A549 (cell line): Measurements from ENCODE around the gene TNIK. TPM values are rescaled to one million over a fixed set of nuclear protein-coding genes. Genes with fewer than 3 reads are reported as not detected.

Experiments used
- ATAC-seq, 2 experiments: fragments of 200-7000 bp in 1 of 2; fragments of >200 bp in 1 of 2; cut with Nextera tagmentation in 1 of 2; cut with Tn5 transposase in 1 of 2; 3 replicates each; pipeline versions ENCODE4 v1.8.0 to v1.9.1; 2018 to 2020; ENCODE audit warnings: mild to moderate bottlenecking in 1 of 2, moderate library complexity in 1 of 2
- CTCF ChIA-PET: fragments of 300-600 bp; sonication (Branson Sonifier 250); formaldehyde crosslinking; extraction: SDS; loops from one replicate; lab custom pipeline; 2021; ENCODE audit warnings: antibody characterized with exemption, inconsistent platforms; lab: Yijun Ruan, JAX
- POLR2A ChIA-PET: fragments of 350-600 bp; formaldehyde crosslinking; extraction: SDS; loops from one replicate; lab custom pipeline; 2021; ENCODE audit warnings: antibody characterized with exemption, inconsistent platforms; lab: Yijun Ruan, JAX
- DNase-seq, 2 experiments: peaks; one replicate each; pipeline versions ENCODE4 v3.0.0 to v3.0.0-alpha.2; 2011 to 2016; ENCODE audit warnings: low read depth in 1 of 2, low spot score in 1 of 2
- FAIRE-seq: peaks from 2 replicates; lab custom pipeline; 2011; peaks lifted over from hg19 to GRCh38; lab: Jason Lieb, UNC
- H3K27ac ChIP-seq, 2 experiments: fragments of >200 bp; sonication (Bioruptor Twin); formaldehyde crosslinking; 3 replicates each; pipeline ENCODE4 v1.5.1; 2016 to 2017
- H3K4me1 ChIP-seq: fragments of >200 bp; sonication (Bioruptor Twin); formaldehyde crosslinking; 3 replicates; pipeline ENCODE4 v1.6.1; 2016
- H3K4me2 ChIP-seq: fragments of >200 bp; sonication (Bioruptor Twin); formaldehyde crosslinking; 3 replicates; pipeline ENCODE4 v1.6.1; 2016
- H3K4me3 ChIP-seq: fragments of >200 bp; sonication (Bioruptor Twin); formaldehyde crosslinking; 3 replicates; pipeline ENCODE4 v1.5.1; 2016
- H3K9me3 ChIP-seq: fragments of >200 bp; sonication (Bioruptor Twin); formaldehyde crosslinking; 3 replicates; pipeline ENCODE4 v1.6.1; 2016
- BHLHE40 ChIP-seq: IDR thresholded peaks from 2 replicates; pipeline ENCODE4 v1.6.1; 2012; ENCODE audit warnings: low read depth, low read length, inconsistent platforms
- CBX2 ChIP-seq: fragments of 200-600 bp; sonication (generic); IDR thresholded peaks from 2 replicates; pipeline ENCODE4 v1.6.1; 2016; ENCODE audit warnings: low read depth, mild to moderate bottlenecking, borderline replicate concordance
- CHD2 ChIP-seq: fragments of 150-350 bp; IDR thresholded peaks from 2 replicates; pipeline ENCODE4 v1.6.1; 2014; ENCODE audit warnings: low read length; ENCODE audit not compliant: partially characterized antibody
- EHF ChIP-seq: fragments of 250-450 bp; sonication (Bioruptor Pico); IDR thresholded peaks from 2 replicates; pipeline ENCODE4 v1.5.0; 2020; ENCODE audit warnings: mild to moderate bottlenecking
- EP300 ChIP-seq, 2 experiments: fragments of >200 bp; sonication (Bioruptor Twin); formaldehyde crosslinking; IDR thresholded peaks; 2 replicates in 1 of 2; 3 replicates in 1 of 2; pipeline ENCODE4 v1.6.1; 2016 to 2017
- FOSB ChIP-seq: fragments of 250-450 bp; sonication (Bioruptor Pico); IDR thresholded peaks from 2 replicates; pipeline ENCODE4 v1.5.0; 2020; ENCODE audit warnings: mild to moderate bottlenecking, moderate library complexity
- FOSL2 ChIP-seq, 2 experiments: fragments of 450-650 bp in 1 of 2; fragments of >200 bp in 1 of 2; sonication (Bioruptor Twin) in 1 of 2; formaldehyde crosslinking; IDR thresholded peaks; 2 replicates each; pipeline versions ENCODE4 v1.5.0 to v1.6.1; 2016 to 2020; ENCODE audit warnings: mild to moderate bottlenecking in 1 of 2, moderate library complexity in 1 of 2
- FOXS1 ChIP-seq: fragments of 250-450 bp; sonication (Bioruptor Pico); IDR thresholded peaks from 2 replicates; pipeline ENCODE4 v1.5.0; 2020; ENCODE audit warnings: mild to moderate bottlenecking, moderate library complexity
- HMGXB4 ChIP-seq: fragments of 250-450 bp; sonication (Bioruptor Pico); IDR thresholded peaks from 2 replicates; pipeline ENCODE4 v1.5.0; 2021; ENCODE audit warnings: mild to moderate bottlenecking, moderate library complexity, borderline replicate concordance
- HOXB13 ChIP-seq: fragments of 250-450 bp; sonication (Bioruptor Pico); IDR thresholded peaks from 2 replicates; pipeline ENCODE4 v1.5.0; 2020; ENCODE audit warnings: low read depth, mild to moderate bottlenecking, moderate library complexity
- HOXB5 ChIP-seq: fragments of 250-450 bp; sonication (Bioruptor Pico); IDR thresholded peaks from 2 replicates; pipeline ENCODE4 v1.5.0; 2020; ENCODE audit warnings: mild to moderate bottlenecking, moderate library complexity
- MAFK ChIP-seq: fragments of 450-650 bp; IDR thresholded peaks from 2 replicates; pipeline ENCODE4 v1.6.1; 2014; ENCODE audit not compliant: partially characterized antibody
- MYC ChIP-seq: IDR thresholded peaks from 2 replicates; pipeline ENCODE4 v1.6.1; 2012; ENCODE audit warnings: mild to moderate bottlenecking, inconsistent platforms, low read length, improper control_type of control experiment, borderline replicate concordance
- NFE2L2 ChIP-seq: fragments of 150-350 bp; conservative IDR thresholded peaks from 2 replicates; pipeline ENCODE4 v1.6.1; 2014; ENCODE audit warnings: low read length
- NPAS2 ChIP-seq: fragments of 250-450 bp; sonication (Bioruptor Pico); IDR thresholded peaks from 2 replicates; pipeline ENCODE4 v1.8.0; 2022; ENCODE audit warnings: mild to moderate bottlenecking, moderate library complexity, borderline replicate concordance
- POLR2A ChIP-seq: IDR thresholded peaks from 2 replicates; pipeline ENCODE4 v1.6.1; 2012; ENCODE audit warnings: mild to moderate bottlenecking, low read length
- RAD21 ChIP-seq, 2 experiments: fragments of >200 bp in 1 of 2; sonication (Bioruptor Twin) in 1 of 2; formaldehyde crosslinking in 1 of 2; IDR thresholded peaks in 1 of 2; conservative IDR thresholded peaks in 1 of 2; 2 replicates in 1 of 2; 3 replicates in 1 of 2; pipeline ENCODE4 v1.6.1; 2012 to 2018; ENCODE audit warnings: inconsistent platforms in 1 of 2
- RARB ChIP-seq: fragments of 250-450 bp; sonication (Bioruptor Pico); IDR thresholded peaks from 2 replicates; pipeline ENCODE4 v1.8.0; 2021; ENCODE audit warnings: mild to moderate bottlenecking, moderate library complexity
- RCOR1 ChIP-seq: fragments of 150-350 bp; IDR thresholded peaks from 2 replicates; pipeline ENCODE4 v1.6.1; 2014; ENCODE audit warnings: antibody characterized with exemption, low read length, low read depth
- RFX5 ChIP-seq: fragments of 450-650 bp; IDR thresholded peaks from 2 replicates; pipeline ENCODE4 v1.7.1; 2014; ENCODE audit warnings: antibody characterized with exemption, mild to moderate bottlenecking, moderate library complexity
- RNF2 ChIP-seq: fragments of 200-600 bp; sonication (generic); IDR thresholded peaks from 2 replicates; pipeline ENCODE4 v1.6.1; 2016; ENCODE audit warnings: low read depth, mild to moderate bottlenecking, antibody characterized with exemption, moderate library complexity, borderline replicate concordance
- SREBF2 ChIP-seq: fragments of 450-650 bp; IDR thresholded peaks from 2 replicates; pipeline ENCODE4 v1.6.1; 2014; ENCODE audit warnings: mild to moderate bottlenecking, moderate library complexity
- TFCP2L1 ChIP-seq: fragments of 250-450 bp; sonication (Bioruptor Pico); IDR thresholded peaks from 2 replicates; pipeline ENCODE4 v1.5.0; 2021; ENCODE audit warnings: mild to moderate bottlenecking
- TP53 ChIP-seq: fragments of 250-450 bp; sonication (Bioruptor Pico); IDR thresholded peaks from 2 replicates; pipeline ENCODE4 v1.5.0; 2021; ENCODE audit warnings: mild to moderate bottlenecking, moderate library complexity
- ZC3H11A ChIP-seq: fragments of 450-650 bp; IDR thresholded peaks from 2 replicates; pipeline ENCODE4 v1.6.1; 2014; ENCODE audit warnings: antibody characterized with exemption, mild to moderate bottlenecking
- ZFP36 ChIP-seq: fragments of 450-650 bp; IDR thresholded peaks from 2 replicates; pipeline ENCODE4 v1.6.1; 2014; ENCODE audit warnings: borderline replicate concordance; ENCODE audit not compliant: partially characterized antibody
- ZNF302 ChIP-seq: fragments of 250-450 bp; sonication (Bioruptor Pico); IDR thresholded peaks from 2 replicates; pipeline ENCODE4 v1.9.0; 2021; ENCODE audit warnings: inconsistent platforms, mild to moderate bottlenecking, moderate library complexity
- WGBS: methylation state at CpG from one replicate; pipeline ENCODE4 v1.1.6; 2017; ENCODE audit errors: missing lambda C conversion rate; 5-methylcytosine and 5-hydroxymethylcytosine counted together
- polyA plus RNA-seq, 4 experiments: library from polyadenylated mRNA; depleted of rRNA in 3 of 4; stranded (reverse); fragments of >200 nt; fragmentation: RNase III in 1 of 4; extraction: RNeasy Plus Mini Kit Qiagen cat#74134 plus additional on column Dnase treatment in 1 of 4; gene quantifications; 2 replicates in 3 of 4; 3 replicates in 1 of 4; pipeline ENCODE4 v1.2.3, GENCODE V29; 2011 to 2017
- TF ChIP-seq, protein P1 (sequence below): fragments of 450-650 bp; IDR thresholded peaks from 2 replicates; pipeline ENCODE4 v1.6.1; 2014; ENCODE audit warnings: antibody characterized with exemption

The TNIK gene
- polyA plus RNA-seq, 2 of the 4 experiments (the other 2 are of a cell fraction): 1.6 to 1.8 TPM

DNA sequence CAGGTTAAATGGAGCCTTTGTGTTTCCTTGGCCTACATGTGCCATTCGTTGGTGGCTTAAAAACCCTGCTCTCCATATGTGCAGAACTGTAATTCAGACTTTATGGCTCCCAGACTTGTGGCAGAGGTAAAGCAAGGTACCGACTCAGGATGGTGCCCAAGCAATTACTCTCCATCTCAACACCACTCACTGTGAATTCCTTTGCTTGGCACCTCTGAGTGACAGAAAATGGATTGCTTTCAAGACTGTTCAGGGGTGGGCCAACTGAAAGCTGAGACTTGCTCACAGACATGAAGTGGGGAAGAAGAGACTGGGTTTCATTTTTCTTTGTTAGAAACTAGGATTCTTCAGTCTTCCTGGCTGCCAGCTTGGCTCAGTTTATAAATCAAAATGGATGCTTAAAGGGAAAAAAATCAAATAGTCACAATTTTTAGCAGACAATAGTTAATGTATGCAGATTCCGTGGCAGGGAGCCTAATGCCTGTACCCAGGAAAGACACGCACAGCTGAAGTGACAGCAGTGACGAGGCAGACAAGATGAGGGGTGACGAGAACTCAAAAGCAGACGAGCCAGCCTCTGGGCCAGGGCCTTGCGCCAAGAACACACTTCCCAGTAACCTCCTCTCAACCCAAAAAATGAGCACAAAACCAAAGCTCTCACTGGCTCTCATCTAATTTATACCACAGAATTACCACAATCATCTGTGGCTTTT is 225.8 kb downstream of the TNIK start:
- H3K9me3 ChIP-seq: no peaks in the 10 kb centered on the region
- H3K4me1 ChIP-seq: no peaks in the 10 kb centered on the region
- ChIA-PET CTCF (interaction anchor here (0.9 kb wide), 1 partner anchor 90 kb away, joined by 3 read pairs; no protein-coding TSS in a partner anchor), POLR2A (no interaction called here)
- no peak overlapping the region for H3K27ac ChIP-seq
- DNase-seq: no peak
- FAIRE-seq: no peak
- TF ChIP-seq NFE2L2 (no peak), FOSB (no peak), HOXB13 (CRISPR knock-in tag) (no peak), RARB (CRISPR knock-in tag) (no peak), MYC (no peak), ZFP36 (no peak), EHF (no peak), CHD2 (no peak), HMGXB4 (CRISPR knock-in tag) (no peak), RAD21 (conservative IDR thresholded peaks at IDR 0.05 in 1 of 2, IDR thresholded peaks at IDR 0.05 in 1 of 2) (no peak), ZC3H11A (no peak), HOXB5 (no peak), NPAS2 (CRISPR knock-in tag) (no peak)
- TF ChIP-seq, protein P1, sequence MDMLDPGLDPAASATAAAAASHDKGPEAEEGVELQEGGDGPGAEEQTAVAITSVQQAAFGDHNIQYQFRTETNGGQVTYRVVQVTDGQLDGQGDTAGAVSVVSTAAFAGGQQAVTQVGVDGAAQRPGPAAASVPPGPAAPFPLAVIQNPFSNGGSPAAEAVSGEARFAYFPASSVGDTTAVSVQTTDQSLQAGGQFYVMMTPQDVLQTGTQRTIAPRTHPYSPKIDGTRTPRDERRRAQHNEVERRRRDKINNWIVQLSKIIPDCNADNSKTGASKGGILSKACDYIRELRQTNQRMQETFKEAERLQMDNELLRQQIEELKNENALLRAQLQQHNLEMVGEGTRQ: no peak
- no peak for ATAC-seq
- no peak overlapping the region for H3K4me2 ChIP-seq
- H3K4me3 ChIP-seq: no peak overlapping the region
- WGBS: 78% methylated on average over 8 of the region's 8 CpGs

DNA sequence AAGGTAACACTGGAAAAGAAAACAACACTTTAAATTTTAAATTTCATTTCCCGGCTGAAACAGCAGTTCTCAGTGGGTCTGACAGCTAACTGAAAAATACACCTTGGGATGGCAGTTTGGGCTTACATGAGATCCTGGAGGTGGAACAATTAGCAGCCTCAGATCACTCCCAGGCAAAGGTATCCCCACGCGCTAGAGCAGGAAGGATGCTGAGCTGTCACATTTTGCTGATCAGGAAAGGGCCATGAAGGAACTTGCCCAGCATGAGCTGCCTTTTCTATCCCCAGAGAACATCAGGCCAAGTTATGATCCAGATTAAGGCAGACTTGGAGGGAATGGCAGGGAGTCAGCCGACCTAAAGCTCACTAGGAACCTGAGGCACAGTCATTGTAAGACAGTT is 228.8 kb downstream of the TNIK start:
- ATAC-seq: no peak
- DNase-seq: no peak
- ChIA-PET POLR2A (no interaction called here), CTCF (interaction anchor here (0.7 kb wide), 1 partner anchor 300 kb away, joined by 3 read pairs; no protein-coding TSS in a partner anchor)
- FAIRE-seq: no peak
- no peak overlapping the region for H3K4me2 ChIP-seq
- no peaks in the 10 kb centered on the region for H3K4me1 ChIP-seq
- H3K27ac ChIP-seq: no peak overlapping the region
- H3K4me3 ChIP-seq: no peak overlapping the region
- no peaks in the 10 kb centered on the region for H3K9me3 ChIP-seq
- 87% methylated on average over 4 of the region's 4 CpGs for WGBS
- TF ChIP-seq FOXS1 (CRISPR knock-in tag) (no peak), EHF (no peak), NPAS2 (CRISPR knock-in tag) (no peak), FOSL2 (IDR thresholded peaks at IDR 0.05) (no peak), FOSL2 (CRISPR knock-in tag; IDR thresholded peaks at IDR 0.05) (no peak), RNF2 (no peak), TP53 (no peak), ZNF302 (no peak), FOSB (no peak), CHD2 (no peak), RFX5 (no peak), MYC (no peak), CBX2 (no peak), POLR2A (no peak), SREBF2 (no peak), MAFK (no peak), TFCP2L1 (no peak), NFE2L2 (no peak), EP300 (IDR thresholded peaks at IDR 0.05) (no peak), BHLHE40 (no peak), RCOR1 (no peak)
